Bronchial epithelial cell (primary cell): ENCODE data around the gene MARCHF3. TPM values are rescaled to one million over a fixed set of nuclear protein-coding genes. Genes with fewer than 3 reads are reported as not detected.

ENCODE experiments used
- DNase-seq: peaks from one replicate; pipeline ENCODE4 v3.0.0-alpha.2; 2010; ENCODE audit warnings: low read depth
- FAIRE-seq: peaks from 2 replicates; lab custom pipeline; 2011; peaks lifted over from hg19 to GRCh38; lab: Jason Lieb, UNC
- H3K27me3 ChIP-seq: 2 replicates; pipeline ENCODE4 v1.5.1; 2011; ENCODE audit warnings: low read length; ENCODE audit not compliant: control insufficient read depth, insufficient read depth
- H3K36me3 ChIP-seq: 2 replicates; pipeline ENCODE4 v1.5.1; 2011; ENCODE audit warnings: low read length; ENCODE audit not compliant: control insufficient read depth, insufficient read depth
- H3K4me3 ChIP-seq: 2 replicates; pipeline ENCODE4 v1.5.1; 2011; ENCODE audit warnings: mild to moderate bottlenecking, low read depth, low read length, control low read depth
- total RNA-seq: library from RNA; depleted of rRNA; stranded (reverse); fragments of >200 nt; gene quantifications from 2 replicates; pipeline ENCODE4 v1.2.1, GENCODE V29; 2014
- TF ChIP-seq, protein P1 (sequence below): IDR thresholded peaks from 2 replicates; pipeline ENCODE4 v1.5.1; 2011; ENCODE audit warnings: mild to moderate bottlenecking, moderate library complexity, low read length, control low read depth, inconsistent platforms; ENCODE audit not compliant: insufficient read depth, severe bottlenecking

The MARCHF3 gene
- total RNA-seq, 1 donor from 2014 or later = 1.6 TPM

DNA sequence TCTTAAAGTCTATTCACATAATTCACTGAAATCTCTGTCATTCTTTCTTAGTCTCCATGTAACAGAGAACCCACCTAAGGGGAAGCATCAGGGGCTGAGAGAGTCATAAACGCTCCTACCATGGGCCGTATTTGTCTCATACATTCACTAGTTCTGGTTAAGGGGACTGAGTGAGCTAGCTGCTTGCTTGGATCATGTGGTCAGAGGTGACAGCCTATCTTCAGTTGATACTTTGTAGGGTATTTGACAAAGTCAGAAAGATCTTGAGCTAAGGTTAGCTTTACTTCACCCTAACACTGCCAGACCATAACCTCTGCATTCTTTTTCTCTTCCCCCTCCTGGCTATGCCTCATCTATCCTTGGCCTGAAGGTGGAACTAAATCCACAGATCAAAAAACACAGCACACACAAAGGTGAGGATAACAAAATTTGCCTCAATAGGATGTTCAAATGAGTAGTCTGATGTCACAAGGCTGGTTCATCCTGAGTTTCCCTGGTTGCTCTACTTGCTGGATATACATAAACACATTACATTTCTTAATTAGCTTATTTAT, 66.5 kb downstream of the MARCHF3 start:
- FAIRE-seq (no peak), DNase-seq (no peak)
- TF ChIP-seq, protein P1, sequence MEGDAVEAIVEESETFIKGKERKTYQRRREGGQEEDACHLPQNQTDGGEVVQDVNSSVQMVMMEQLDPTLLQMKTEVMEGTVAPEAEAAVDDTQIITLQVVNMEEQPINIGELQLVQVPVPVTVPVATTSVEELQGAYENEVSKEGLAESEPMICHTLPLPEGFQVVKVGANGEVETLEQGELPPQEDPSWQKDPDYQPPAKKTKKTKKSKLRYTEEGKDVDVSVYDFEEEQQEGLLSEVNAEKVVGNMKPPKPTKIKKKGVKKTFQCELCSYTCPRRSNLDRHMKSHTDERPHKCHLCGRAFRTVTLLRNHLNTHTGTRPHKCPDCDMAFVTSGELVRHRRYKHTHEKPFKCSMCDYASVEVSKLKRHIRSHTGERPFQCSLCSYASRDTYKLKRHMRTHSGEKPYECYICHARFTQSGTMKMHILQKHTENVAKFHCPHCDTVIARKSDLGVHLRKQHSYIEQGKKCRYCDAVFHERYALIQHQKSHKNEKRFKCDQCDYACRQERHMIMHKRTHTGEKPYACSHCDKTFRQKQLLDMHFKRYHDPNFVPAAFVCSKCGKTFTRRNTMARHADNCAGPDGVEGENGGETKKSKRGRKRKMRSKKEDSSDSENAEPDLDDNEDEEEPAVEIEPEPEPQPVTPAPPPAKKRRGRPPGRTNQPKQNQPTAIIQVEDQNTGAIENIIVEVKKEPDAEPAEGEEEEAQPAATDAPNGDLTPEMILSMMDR = no peak
- no peaks in the 10 kb centered on the region for H3K27me3 ChIP-seq
- no peak overlapping the region for H3K4me3 ChIP-seq
- no peaks in the 10 kb centered on the region for H3K36me3 ChIP-seq

DNA sequence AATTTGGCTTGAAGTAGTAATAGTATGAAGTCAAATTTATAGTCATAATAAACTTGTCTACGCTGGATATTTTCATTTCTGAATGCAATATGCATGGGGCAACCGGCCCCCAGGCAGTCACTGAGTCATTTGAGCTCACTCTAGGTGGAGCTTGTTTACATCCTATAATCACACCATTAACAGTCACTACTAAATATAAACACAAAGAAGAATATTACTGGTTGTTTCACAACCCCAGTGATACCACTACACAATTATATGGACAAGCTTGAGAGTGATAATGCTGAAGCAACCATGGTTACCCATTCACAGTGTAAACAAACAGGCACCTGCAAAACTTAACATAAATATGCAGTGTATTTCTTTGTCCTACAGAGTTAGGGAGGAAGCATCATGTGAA, 68.7 kb downstream of the MARCHF3 start:
- no peak for FAIRE-seq
- Histone ChIP-seq H3K36me3 (no peaks in the 10 kb centered on the region), H3K4me3 (no peak overlapping the region), H3K27me3 (no peaks in the 10 kb centered on the region)
- peak; percentile 97 for DNase-seq
- TF ChIP-seq, protein P1 = no peak

DNA sequence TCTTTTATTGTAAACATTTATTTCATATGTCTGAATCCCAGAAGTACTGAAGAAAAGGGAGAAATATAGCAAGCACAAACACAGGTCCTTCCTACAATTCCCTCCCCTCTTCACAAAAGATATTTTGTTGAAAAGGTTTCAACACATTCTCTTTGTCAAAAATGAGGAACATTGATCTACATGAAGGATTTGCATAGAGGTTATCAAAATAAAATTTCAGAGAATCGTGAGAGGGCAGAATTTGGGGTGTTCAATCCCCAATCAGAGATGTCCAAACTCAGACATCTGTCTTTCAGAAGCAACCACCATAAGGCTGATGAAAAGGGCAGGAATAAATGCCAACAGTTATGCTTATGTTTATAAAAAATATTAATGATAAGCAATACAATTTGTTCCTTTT, 69.2 kb downstream of the MARCHF3 start:
- H3K27me3 ChIP-seq = no peaks in the 10 kb centered on the region
- H3K36me3 ChIP-seq = no peaks in the 10 kb centered on the region
- FAIRE-seq = no peak
- H3K4me3 ChIP-seq = no peak overlapping the region
- TF ChIP-seq, protein P1 = no peak
- no peak for DNase-seq

DNA sequence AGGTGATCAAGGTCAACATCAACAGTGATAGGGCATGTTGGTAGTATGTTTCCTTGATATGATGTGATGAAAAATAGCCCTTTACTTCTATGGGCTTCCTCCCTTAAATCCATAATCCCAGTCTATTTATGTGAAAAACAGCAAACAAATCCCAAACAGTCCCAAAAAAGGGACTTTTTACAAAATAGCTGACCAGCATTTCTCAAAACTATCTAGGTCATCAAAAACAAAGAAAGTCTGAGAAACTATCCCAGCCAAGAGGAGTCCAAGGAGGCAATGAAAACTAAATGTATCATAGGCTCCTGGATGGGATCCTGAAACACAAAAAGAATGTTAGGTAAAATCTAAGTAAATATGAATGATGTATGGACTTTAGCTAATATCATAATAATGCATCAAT, 71.2 kb downstream of the MARCHF3 start:
- H3K27me3 ChIP-seq = no peaks in the 10 kb centered on the region
- no peak overlapping the region for H3K4me3 ChIP-seq
- DNase-seq = no peak
- no peak for FAIRE-seq
- TF ChIP-seq, protein P1 = no peak
- no peaks in the 10 kb centered on the region for H3K36me3 ChIP-seq

DNA sequence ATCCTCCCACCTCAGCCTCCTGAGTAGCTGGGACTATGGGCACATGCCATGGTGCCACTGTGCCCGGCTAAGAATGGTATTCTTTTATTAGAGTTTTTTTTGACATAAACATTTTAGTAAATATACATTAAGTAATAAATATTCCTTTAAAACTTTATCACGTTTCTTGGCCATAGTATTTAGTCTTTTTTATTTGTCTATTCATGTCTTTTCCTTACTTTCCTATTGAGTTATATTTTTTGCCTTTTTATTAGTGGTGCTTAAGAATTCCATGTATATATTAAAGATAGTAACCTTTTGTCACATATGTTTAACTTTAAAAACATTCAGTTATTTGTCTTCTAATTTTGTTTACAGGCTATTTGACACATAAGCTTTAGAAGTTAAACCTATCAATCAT, 73.4 kb downstream of the MARCHF3 start:
- DNase-seq (no peak), FAIRE-seq (no peak)
- no peaks in the 10 kb centered on the region for H3K27me3 ChIP-seq
- no peak overlapping the region for H3K4me3 ChIP-seq
- no peaks in the 10 kb centered on the region for H3K36me3 ChIP-seq
- TF ChIP-seq, protein P1 = no peak

DNA sequence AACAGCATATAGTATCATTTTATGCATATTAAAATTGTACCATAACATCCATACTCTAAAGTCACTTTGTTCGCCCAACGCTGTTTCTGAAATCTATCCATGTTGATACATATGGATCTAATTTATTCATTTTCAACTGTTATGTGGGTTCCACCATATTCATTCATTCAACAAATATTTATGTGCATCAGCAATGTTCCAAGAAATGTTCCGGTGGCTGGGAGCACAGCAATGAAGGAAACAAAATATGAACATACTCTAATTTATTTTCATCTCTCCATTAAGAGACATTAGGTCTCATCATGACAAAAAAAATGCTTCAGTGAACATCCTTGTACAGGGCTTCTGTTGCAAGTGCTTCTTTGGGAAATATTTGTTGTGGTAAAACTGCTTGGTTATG, 75.4 kb downstream of the MARCHF3 start:
- H3K4me3 ChIP-seq = no peak overlapping the region
- FAIRE-seq (no peak), DNase-seq (no peak)
- TF ChIP-seq, protein P1 = no peak
- H3K36me3 ChIP-seq = no peaks in the 10 kb centered on the region
- H3K27me3 ChIP-seq = no peaks in the 10 kb centered on the region
